HG03520 (cell line): Measurements from ENCODE around the gene LVRN.
A peak's percentile ranks its signal among the peaks of the same experiment; 100 is the strongest.

Experiments
- ATAC-seq: cut with Tn5 transposase; IDR thresholded peaks from one replicate; pipeline ENCODE4 v1.9.1; 2021; ENCODE audit warnings: mild to moderate bottlenecking, moderate library complexity; ENCODE audit not compliant: unreplicated experiment

Gene LVRN

DNA sequence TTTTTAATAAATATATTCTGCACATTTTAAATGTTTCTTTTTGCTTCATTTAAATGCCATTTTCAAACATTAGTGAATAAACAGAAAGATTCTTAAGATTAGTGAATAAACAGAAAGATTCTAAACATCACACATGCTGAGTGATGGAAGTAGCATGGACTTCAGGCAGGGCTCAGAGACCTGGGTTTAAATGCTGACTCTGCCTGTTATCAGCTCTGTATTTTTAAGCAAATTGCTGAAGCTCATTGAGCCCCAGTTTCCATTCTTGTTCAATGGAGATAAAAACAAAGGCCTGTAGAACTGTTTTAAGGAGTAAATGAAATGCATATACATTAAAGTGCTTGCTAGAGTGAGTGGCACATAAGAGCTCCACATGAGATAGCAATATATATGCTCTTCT is 8.1 kb upstream of the LVRN start:
- ATAC-seq: no peak

DNA sequence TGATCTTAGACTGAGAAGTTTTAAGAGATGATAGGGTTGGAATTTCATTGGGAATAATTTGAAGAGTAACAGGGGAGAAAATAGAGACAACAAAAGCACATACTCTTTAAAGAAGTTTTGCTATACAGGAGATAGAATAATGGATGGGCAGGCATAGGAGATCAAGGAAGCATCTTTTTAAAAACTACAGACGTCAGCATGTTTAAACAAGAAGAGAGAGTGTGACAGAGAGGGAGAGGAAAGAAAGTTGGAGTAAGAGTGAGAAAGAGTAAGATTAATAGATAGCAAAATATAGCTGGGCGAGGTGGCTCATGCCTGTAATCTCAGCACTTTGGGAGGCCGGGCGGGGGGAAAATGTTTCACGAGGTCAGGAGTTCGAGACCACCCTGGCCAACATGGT is 5.3 kb upstream of the LVRN start:
- ATAC-seq: no peak

DNA sequence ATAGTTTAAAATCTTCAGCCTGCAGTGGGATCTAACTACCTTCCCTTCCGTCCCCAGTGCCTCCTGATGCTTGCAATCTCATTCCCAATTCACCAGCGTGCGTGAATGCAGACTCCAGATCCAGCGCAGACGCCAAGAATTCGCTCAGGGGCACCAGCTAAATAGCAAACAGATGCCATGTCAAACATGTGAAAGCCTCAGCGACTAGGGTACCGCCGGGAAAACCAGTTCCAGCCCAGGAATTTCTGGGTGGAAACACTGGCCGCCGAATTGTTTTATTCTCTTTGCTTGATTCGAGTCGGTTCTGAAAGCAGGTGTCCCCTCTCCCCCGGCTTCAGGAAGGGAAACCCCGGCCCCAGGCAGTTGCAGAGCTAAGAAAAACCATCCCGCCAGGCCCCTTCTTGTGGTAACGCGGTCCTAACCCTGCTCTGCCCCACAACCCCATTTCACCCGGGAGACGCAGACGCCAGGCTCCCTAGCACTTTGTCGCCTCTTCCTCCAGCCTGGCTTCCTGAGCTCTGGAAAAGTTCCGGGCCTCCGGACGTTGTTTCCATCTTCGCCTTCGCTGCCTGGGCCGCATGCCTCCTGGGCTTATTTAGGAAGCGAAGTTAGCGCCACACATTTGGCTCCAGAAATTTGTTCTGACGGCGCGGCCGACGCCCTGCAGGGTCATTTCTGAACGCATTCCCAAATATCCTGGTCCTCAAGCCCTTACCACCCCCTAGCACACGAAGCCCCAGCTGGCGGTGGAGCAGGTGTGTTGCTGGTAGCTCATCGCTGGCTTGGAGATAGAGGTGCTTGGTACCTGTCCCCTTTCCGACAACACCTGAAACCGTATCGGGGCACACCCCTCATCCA is 665 bp upstream of the LVRN start:
- no peak for ATAC-seq

DNA sequence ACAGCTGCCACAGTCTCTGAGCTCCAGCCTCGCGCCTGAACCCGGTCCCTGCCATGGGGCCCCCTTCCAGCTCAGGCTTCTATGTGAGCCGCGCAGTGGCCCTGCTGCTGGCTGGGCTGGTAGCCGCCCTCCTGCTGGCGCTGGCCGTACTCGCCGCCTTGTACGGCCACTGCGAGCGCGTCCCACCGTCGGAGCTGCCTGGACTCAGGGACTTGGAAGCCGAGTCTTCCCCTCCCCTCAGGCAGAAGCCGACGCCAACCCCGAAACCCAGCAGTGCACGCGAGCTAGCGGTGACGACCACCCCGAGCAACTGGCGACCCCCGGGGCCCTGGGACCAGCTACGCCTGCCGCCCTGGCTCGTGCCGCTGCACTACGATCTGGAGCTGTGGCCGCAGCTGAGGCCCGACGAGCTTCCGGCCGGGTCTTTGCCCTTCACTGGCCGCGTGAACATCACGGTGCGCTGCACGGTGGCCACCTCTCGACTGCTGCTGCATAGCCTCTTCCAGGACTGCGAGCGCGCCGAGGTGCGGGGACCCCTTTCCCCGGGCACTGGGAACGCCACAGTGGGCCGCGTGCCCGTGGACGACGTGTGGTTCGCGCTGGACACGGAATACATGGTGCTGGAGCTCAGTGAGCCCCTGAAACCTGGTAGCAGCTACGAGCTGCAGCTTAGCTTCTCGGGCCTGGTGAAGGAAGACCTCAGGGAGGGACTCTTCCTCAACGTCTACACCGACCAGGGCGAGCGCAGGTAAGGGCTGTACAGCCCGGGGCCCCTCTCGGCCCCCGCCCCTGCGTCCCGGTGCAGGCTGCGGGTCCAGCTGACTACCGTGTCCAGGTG is 509 bp downstream of the LVRN start:
- no peak for ATAC-seq

DNA sequence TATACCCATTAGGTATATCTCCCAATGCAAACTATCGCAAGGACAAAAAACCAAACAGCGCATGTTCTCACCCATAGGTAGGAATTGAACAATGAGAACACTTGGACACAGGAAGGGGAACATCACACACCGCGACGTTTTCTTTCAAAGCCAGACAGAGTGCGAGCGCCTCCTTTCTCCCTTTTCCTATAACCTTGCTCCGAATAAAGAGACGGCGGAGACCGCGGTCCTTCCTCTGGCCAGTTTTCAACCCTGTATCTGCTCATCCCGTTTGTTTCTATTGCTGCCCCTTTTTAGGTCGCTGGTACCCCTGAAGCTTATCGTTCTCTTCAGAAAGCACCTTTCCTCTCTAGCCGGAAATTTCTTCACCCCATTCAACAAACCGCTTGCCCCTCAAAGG is 1.3 kb downstream of the LVRN start:
- ATAC-seq: no peak

DNA sequence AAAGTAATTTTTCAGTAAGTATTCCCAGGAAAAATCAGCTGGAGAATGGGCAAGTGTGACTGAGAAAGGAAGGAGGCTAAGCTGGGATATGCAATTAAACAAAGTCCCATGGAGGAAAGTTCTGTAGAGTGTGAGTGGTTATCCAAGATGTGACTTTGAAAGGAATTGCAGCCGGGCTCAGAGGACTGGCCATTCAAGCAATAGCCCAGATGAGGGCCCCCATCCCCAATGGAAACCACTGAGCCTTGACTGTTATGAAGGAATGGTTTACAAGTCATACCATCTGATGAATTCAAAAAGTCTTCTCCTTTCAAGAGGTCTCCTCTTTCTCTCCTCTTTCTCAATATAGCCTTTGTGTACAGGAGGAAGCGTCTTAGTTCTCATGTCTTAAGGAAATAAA is 6.5 kb downstream of the LVRN start:
- ATAC-seq: no peak

DNA sequence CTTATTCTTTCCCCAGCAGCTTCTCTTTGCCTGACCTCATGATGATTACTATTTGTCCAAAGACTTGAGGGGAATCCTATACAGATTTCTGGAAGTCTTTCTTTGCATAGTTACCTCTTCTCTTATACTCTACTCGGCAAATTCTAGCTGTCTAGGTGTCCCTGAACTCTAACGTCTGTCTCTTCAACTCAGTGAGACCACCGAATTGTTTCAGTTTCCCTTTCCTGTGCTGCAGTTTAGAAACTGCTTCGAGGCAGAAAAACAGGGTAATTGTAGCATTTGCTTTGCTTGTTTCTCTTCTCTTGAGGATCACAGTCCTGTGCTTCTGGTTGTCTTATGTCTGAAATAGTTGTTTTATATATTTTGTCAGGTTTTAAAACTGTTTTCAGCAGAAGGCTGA is 14.8 kb downstream of the LVRN start:
- ATAC-seq: peak; percentile 91

DNA sequence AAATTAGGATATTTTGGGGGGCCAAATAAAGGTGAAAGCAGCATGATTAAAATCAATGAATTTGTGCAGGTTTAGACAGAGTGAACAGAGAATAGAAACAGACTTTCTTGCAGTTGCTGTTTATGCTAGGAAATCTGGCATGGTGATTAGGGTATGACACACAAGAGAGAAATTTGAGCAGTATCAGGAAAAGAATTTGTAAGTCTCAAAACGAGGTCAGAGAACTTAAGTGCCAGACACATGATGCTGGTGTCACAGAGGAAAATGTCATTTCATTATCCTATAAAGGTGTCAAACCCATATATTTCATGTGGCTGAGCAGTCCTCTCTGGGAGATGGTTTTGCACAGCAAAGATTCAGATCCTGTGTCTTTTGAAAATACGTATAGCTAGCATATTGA is 15.7 kb downstream of the LVRN start:
- ATAC-seq: no peak

DNA sequence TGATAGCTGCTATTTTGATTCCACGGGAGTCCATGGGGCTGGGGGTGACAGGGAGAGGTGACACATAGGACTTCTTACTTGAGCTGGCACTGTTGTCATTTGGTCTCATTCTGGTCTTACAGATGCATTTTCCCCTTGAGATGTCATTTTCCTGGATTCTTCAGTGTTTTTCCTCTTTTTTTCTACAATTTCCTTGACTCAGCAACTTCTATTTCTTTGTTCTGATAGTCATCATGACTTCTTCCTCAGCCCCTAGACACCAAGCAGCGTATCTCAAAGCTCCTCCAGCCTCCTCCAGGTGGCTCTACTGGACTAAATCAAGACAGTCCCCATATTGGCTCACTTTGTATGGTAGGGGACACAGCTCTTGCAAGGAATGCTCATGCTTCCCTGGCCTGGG is 16.5 kb downstream of the LVRN start:
- no peak for ATAC-seq

DNA sequence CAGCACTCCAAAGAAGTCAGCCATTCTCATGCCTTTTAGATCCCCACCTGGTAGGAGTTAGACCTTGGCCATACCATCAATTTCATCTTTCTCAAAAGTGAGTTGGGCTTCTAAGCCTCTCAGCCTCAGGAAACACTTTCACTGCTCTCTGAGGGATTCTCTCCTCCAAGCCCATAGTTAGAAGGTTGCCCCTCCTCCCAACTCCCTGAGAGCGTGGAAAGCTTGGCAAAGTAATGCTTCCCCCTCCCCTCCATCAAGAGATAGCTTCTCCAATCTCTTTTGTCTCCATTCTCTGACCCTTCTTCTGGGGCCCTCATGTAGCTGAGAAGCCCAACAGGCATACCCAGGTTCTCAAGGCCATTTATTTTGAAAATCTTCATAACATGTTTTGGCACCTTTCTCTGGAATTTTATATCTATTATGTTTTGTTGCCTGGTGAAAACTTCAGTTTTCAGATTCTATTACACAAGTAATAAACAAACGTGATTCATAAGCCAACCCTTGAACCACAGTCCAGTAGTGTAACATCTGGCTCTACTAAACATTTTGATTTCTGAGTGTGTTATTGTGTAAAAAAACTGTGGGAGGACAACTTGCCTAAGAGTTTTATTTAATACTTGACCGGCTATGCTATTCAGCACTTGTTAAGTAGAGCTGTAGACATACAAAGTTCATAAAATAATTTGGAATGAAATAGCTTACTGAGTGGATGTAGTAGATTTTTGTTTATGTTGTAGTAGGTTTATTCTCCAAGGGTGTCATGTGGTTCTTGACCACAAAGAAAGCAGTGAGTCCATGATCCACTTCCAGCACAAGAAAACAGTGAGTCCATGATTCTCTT is 17.1 kb downstream of the LVRN start:
- ATAC-seq: no peak

DNA sequence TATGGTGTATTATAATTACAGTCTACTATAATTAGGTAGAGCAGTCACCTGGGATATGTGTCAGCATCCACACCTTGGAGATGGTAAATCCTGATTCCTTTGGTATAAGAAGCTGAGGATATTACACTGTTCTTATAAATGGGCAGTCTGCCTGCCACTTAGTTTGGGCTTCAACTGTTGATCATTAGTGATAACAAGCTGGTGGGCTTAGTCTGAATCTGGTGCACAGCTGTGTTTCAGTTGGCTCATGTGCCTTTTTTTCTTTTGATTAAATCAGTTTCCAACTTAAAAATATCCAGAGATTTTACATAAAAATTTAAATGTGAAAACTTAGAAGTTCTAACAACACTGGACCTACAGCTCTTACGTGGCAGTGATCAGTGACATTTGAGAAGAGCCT is 21.2 kb downstream of the LVRN start:
- no peak for ATAC-seq

DNA sequence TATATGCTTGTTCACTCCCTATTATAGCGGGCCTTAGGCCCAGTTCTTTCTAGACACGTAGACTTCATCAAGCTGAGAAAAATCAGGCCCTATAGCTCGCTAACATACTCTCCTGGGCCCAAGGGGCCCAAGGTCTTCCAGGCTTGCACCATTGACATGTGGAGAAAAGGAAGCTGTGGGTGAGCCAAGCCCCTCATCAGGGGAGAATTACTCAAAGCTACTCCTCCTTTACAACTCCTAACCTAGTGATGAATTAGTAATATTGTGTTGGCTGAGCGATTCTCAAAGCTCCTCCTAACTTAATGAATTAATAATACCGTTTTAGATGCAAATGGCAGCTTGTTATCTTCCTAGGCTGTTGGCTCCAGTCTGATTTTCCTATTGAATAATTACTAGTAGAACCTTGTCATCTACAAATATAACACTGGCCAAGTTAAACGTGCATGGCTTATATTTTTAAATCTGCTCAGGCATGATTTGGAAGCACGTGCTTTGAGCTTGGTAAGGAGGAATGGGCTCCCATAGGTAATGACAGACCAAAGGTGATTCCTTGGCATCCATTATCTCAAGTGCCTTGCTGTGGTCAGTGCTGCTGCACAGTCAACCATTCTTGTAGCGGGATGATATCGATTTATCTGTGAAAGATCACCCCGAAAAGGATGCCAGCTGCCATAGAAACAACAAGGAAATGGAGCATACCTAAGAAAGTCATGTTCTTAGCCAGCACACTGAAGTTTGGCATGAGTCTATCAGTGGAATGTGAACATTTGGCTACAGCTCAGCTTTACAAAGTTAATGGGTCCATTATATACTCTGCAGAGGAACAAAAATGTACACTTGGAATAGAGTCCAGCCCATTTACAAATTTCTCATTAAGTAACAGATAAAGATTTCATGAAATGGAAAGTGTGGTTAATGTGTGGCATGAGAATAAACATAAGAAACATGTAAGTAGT is 23.8 kb downstream of the LVRN start:
- ATAC-seq: no peak

DNA sequence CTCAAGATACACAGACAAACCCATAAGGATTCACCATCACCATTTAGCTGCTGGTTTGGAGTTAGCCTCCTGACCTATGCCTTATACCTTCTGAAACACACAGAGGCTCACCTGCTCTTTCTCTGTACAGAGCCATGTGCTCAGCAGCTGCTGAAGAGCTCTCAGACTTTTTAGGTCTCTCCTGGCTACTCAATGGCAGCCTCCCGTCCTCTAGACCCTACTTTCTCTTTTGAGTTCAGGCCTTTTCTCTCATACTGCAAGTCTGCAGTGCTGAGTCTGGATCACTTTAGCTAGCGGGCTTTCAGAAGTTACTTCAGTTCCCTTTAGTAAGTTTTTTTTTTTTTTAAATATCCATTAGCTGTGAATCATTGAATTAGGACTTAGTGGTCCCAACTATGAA is 25.7 kb downstream of the LVRN start:
- ATAC-seq: no peak

DNA sequence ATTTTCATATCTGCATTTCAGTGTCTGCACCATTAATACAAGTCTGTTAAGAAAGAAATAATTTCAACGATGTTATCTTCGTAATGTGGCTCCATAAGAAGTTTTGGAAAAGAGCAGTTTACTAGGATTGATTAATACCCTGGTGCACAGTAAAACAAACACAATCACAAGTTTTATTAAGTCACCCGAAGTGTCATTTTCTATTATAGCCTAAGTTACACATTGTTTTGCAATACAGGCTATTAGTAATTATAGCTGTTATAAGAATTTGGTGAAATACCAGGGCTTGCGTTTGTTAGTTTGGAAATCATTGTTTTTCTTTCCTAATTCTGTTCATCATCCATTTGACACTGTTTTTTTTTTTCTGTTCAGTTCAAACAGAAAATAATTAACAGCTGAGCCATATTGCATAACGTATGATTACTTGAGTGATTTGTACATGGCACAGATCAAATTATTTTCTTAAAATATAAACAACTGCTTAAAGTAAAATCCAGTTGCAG is 30.6 kb downstream of the LVRN start:
- ATAC-seq: no peak

DNA sequence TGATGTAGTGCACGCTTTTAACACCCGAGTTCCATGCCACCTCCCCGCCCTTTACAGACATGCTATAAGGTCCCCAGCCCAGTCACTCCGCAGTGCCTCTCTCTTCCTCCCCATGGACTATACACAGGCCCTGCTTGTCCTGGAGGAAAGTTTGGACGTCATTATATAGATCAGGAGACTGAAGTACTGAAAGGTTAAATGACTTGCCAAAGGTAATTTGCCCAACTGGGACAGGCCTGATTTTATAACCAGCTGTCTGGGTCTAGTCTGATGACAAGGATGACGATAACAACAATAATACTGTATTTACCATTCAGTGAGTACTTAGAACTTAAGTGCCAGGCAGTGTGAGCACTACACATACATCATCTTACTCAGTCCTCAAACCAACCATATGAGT is 33.1 kb downstream of the LVRN start:
- no peak for ATAC-seq

DNA sequence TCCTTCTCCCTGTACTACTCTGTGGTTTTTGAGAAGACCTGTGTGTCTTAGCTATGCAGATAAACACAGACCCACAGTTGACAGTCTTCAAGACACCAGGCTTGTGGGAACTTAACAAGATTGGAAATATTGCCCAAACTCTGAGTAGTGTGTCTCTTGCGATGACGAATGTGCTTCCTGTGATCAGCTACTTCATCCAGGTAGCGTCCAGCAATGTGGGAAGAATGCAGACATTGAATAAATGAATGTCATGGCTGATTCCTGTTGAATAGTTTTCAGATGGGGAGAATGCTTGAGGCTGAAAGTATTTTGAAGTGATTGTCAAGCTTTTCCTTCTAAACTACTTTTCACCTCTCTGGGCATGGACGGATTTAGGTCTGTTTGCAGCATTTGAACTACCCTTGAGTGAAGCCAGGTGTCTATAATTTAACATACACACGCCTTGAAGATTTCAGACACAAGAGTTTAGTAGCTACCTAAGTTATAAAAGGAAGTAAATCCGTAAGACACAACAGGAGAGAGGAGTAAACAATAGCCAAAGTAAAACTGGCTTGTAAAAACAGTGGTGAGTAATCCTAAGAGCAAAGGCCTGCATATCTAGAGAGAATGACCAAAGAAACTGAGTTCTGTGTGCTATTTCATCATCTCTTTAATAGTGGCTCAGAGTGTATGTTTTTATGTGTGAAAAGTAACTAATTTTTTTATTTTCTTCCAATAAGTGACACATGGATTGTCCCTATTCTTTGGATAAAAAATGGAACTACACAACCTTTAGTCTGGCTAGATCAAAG is 40.0 kb downstream of the LVRN start:
- ATAC-seq: no peak

DNA sequence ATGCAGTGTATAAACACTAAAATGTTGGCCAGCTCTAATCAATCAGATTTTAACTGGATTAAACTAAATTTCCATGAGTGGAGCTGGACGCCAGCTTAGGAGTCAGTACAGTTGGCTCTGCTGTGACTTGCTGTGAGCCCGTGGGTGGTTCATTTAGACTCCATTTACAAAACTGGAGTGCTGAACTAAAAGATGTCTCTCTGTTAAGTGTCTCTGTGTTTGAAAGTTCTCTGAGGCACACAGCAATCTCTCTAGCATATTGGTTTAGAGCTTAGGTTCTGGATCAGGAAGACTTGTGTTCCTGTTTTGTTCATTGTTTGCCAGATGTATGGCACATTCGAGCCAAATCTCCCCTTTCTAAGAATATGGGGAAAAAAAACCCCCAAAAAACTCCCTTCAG is 42.0 kb downstream of the LVRN start:
- ATAC-seq: no peak

DNA sequence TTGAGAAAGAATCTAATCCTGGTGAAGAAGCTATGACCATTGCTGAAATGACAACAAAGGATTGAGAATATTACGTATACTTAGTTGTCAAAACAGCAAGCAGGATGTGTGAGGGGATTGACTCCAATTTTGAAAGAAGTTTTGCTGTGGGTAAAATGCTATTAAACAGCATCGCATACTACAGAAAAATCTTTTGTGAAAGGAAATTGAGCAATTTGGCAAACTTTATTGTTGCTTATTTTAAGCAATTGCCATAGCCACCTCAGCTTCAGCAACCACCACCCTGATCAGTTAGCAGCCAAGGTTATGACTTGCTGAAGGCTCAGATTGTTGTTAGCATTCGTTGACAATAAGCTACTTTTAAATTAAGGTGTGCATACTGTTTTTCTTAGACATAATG is 47.5 kb downstream of the LVRN start:
- ATAC-seq: no peak

DNA sequence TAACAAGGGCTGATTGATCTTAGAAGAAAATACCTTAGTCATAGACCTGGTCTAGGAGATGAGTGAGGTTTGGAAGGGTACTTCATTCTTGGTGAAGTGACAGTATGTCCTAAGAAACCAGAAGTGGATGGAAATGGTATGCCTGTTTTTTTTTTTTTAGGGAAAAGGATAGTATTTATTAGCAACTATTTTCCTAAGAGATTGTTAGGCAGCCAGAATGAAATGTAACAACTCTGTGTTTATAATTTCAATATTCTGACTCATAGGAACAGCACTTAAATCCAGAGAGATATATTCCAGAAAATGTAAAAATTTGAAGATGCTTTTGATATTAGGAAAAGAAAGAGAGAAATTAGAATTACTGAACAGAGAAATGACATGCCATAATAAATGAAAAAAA is 48.8 kb downstream of the LVRN start:
- ATAC-seq: no peak
